Measurements from ENCODE around the gene NODAL. TPM values are rescaled to one million over a fixed set of nuclear protein-coding genes. Genes with fewer than 3 reads are reported as not detected.
A peak's percentile ranks its signal among the peaks of the same experiment; 100 is the strongest.

NODAL gene
- total and polyA plus RNA-seq, 2 experiments from 2014 or later, result 11.2 to 28.4 TPM

GRCh38 chr10:70481105-70481504, 39.6 kb upstream of the NODAL start:
- Mint-ChIP-seq H3K27me3 (ENCODE audit: insufficient read depth, low read depth, poor library complexity) (peaks cover 28% of the 10 kb centered on the region), H3K27ac (no peak overlapping the region), H3K4me1 (peaks cover 46% of the 10 kb centered on the region), H3K4me3 (no peak overlapping the region; the same call in 2 of the 3 replicates), H3K9me3 (no peaks in the 10 kb centered on the region), H3K36me3 (ENCODE audit: low read depth) (peaks cover 10% of the 10 kb centered on the region; the same call in 2 of the 3 replicates)
- Histone ChIP-seq H3K9me2 (ENCODE audit: insufficient read depth) (no peaks in the 10 kb centered on the region), H3K36me3 (ENCODE audit: insufficient read depth) (no peaks in the 10 kb centered on the region), H3K4me1 (ENCODE audit: insufficient read depth) (peaks cover 28% of the 10 kb centered on the region), H3K4me3 (no peak overlapping the region), H2AFZ (no peak overlapping the region), H3K27me3 (ENCODE audit: insufficient read depth) (0 out of 2 replicates have a peak, but pooled peaks cover 3% of the 10 kb centered on the region), H3K4me2 (no peak overlapping the region), H4K20me1 (replicated peaks; ENCODE audit: insufficient read depth) (peaks cover 7% of the 10 kb centered on the region; the same call in 1 of the 2 replicates), H3K27ac (ENCODE audit: low read depth) (no peak overlapping the region), H3F3A (replicated peaks; ENCODE audit: low read depth) (peaks cover 10% of the 10 kb centered on the region; the same call in 1 of the 2 replicates), H3K79me2 (replicated peaks; ENCODE audit: insufficient read depth) (peaks cover 33% of the 10 kb centered on the region)
- DNase-seq (ENCODE audit: low spot score) (no peak), ATAC-seq (no peak)
- TF ChIP-seq NANOG (IDR thresholded peaks at IDR 0.05; ENCODE audit: borderline replicate concordance), result no peak
- no peak for TF ChIP-seq STAT1 (IDR thresholded peaks at IDR 0.05; ENCODE audit: unreplicated experiment)
- TF ChIP-seq CTCF (conservative IDR thresholded peaks at IDR 0.05; ENCODE audit: low read depth in 2 of 2), result no peak
- no peak for TF ChIP-seq REST (IDR thresholded peaks at IDR 0.05; ENCODE audit: unreplicated experiment)
- TF ChIP-seq EZH2phosphoT487 (IDR thresholded peaks at IDR 0.05; ENCODE audit: unreplicated experiment), result no peak

GRCh38 chr10:70480239-70480861, 38.9 kb upstream of the NODAL start:
- ATAC-seq, result no peak
- peaks cover 7% of the 10 kb centered on the region; the same call in 1 of the 2 replicates for H4K20me1 ChIP-seq (replicated peaks; ENCODE audit: insufficient read depth)
- peaks cover 28% of the 10 kb centered on the region for H3K4me1 ChIP-seq (ENCODE audit: insufficient read depth)
- peak overlapping the region; percentile 12; the same call in 1 of the 2 replicates for H3K27ac Mint-ChIP-seq
- no peak overlapping the region for H2AFZ ChIP-seq
- H3F3A ChIP-seq (replicated peaks; ENCODE audit: low read depth), result peaks cover 10% of the 10 kb centered on the region; the same call in 1 of the 2 replicates
- H3K4me3 Mint-ChIP-seq, result peak overlapping the region; percentile 82
- H3K36me3 ChIP-seq (ENCODE audit: insufficient read depth), result no peaks in the 10 kb centered on the region
- H3K4me2 ChIP-seq, result peak overlapping the region; percentile 99
- H3K27me3 ChIP-seq (ENCODE audit: insufficient read depth), result 0 out of 2 replicates have a peak, but pooled peaks cover 3% of the 10 kb centered on the region
- H3K4me1 Mint-ChIP-seq, result peaks cover 46% of the 10 kb centered on the region
- no peaks in the 10 kb centered on the region for H3K9me3 Mint-ChIP-seq
- H3K36me3 Mint-ChIP-seq (ENCODE audit: low read depth), result peaks cover 3% of the 10 kb centered on the region; the same call in 1 of the 3 replicates
- H3K9me2 ChIP-seq (ENCODE audit: insufficient read depth), result no peaks in the 10 kb centered on the region
- H3K4me3 ChIP-seq, result peak overlapping the region; percentile 94
- H3K27ac ChIP-seq (ENCODE audit: low read depth), result no peak overlapping the region
- DNase-seq (ENCODE audit: low spot score), result no peak
- peaks cover 30% of the 10 kb centered on the region for H3K27me3 Mint-ChIP-seq (ENCODE audit: insufficient read depth, low read depth, poor library complexity)
- peaks cover 31% of the 10 kb centered on the region for H3K79me2 ChIP-seq (replicated peaks; ENCODE audit: insufficient read depth)
- TF ChIP-seq EZH2 (IDR thresholded peaks at IDR 0.05; ENCODE audit: low read depth, unreplicated experiment) (no peak), ETS1 (IDR thresholded peaks at IDR 0.05) (no peak), REST (IDR thresholded peaks at IDR 0.05; ENCODE audit: unreplicated experiment) (no peak), ZNF331 (CRISPR knock-in tag; IDR thresholded peaks at IDR 0.05; ENCODE audit: low read depth) (no peak), CREB1 (CRISPR knock-in tag; IDR thresholded peaks at IDR 0.05; ENCODE audit: low read depth) (no peak), ZNF114 (CRISPR knock-in tag; IDR thresholded peaks at IDR 0.05) (no peak), NANOG (IDR thresholded peaks at IDR 0.05; ENCODE audit: borderline replicate concordance) (no peak)

Data from GM23338 (cell line).